KMS-11 (cell line): Measurements from ENCODE around the gene BICDL1.
"Not testable (repeated sequence)": the region's sequence is repeated elsewhere in the genome, so short reads cannot be mapped to it uniquely, and the experiment has no call there.

ENCODE experiments used
- H2AFZ ChIP-seq: fragments of 200-600 bp; sonication (generic); 2 replicates; pipeline ENCODE4 v1.6.1; 2016; ENCODE audit warnings: antibody characterized with exemption, mixed run types, low read depth
- H3K27ac ChIP-seq: fragments of 200-600 bp; sonication (generic); 2 replicates; pipeline ENCODE4 v1.6.1; 2016; ENCODE audit warnings: mild to moderate bottlenecking, mixed run types
- H3K27me3 ChIP-seq: fragments of 200-600 bp; sonication (generic); 2 replicates; pipeline ENCODE4 v1.6.1; 2017; ENCODE audit warnings: mild to moderate bottlenecking, low read depth, mixed run types, moderate library complexity; ENCODE audit not compliant: insufficient read depth
- H3K36me3 ChIP-seq: fragments of 200-600 bp; sonication (generic); 2 replicates; pipeline ENCODE4 v1.6.1; 2017; ENCODE audit warnings: mild to moderate bottlenecking, mixed run types; ENCODE audit not compliant: insufficient read depth
- H3K4me1 ChIP-seq: fragments of 200-600 bp; sonication (generic); 2 replicates; pipeline ENCODE4 v1.6.1; 2016; ENCODE audit warnings: mild to moderate bottlenecking, low read depth, mixed run types; ENCODE audit not compliant: poor library complexity, severe bottlenecking
- H3K4me2 ChIP-seq: fragments of 200-600 bp; sonication (generic); 2 replicates; pipeline ENCODE4 v1.7.0; 2016; ENCODE audit warnings: mild to moderate bottlenecking, mixed run types
- H3K4me3 ChIP-seq: fragments of 200-600 bp; sonication (generic); IDR thresholded peaks from 2 replicates; pipeline ENCODE4 v1.6.1; 2017; ENCODE audit warnings: low read depth, low read length, mixed read lengths; ENCODE audit not compliant: insufficient read depth
- H3K79me2 ChIP-seq: fragments of 200-600 bp; sonication (generic); 2 replicates; pipeline ENCODE4 v1.6.1; 2016; ENCODE audit warnings: low read depth, mixed run types; ENCODE audit not compliant: insufficient read depth
- H3K9ac ChIP-seq: fragments of 200-600 bp; sonication (generic); 2 replicates; pipeline ENCODE4 v1.6.1; 2016; ENCODE audit warnings: mild to moderate bottlenecking, mixed run types
- H4K20me1 ChIP-seq: fragments of 200-600 bp; sonication (generic); 2 replicates; pipeline ENCODE4 v1.6.1; 2016; ENCODE audit warnings: mild to moderate bottlenecking, mixed run types; ENCODE audit not compliant: insufficient read depth
- CTCF ChIP-seq: fragments of 200-600 bp; sonication (generic); conservative IDR thresholded peaks from 2 replicates; pipeline ENCODE4 v1.6.1; 2017; ENCODE audit warnings: low read depth, mild to moderate bottlenecking, antibody characterized with exemption, low read length, moderate library complexity, mixed read lengths

The BICDL1 gene

GRCh38 chr12:120041386-120042231, 52.6 kb downstream of the BICDL1 start:
- no peak overlapping the region for H2AFZ ChIP-seq
- no peak overlapping the region for H3K9ac ChIP-seq
- no peak overlapping the region for H3K4me3 ChIP-seq
- H3K36me3 ChIP-seq = no peaks in the 10 kb centered on the region
- no peak overlapping the region for H3K27ac ChIP-seq
- no peaks in the 10 kb centered on the region for H3K27me3 ChIP-seq
- no peaks in the 10 kb centered on the region for H3K79me2 ChIP-seq
- TF ChIP-seq CTCF = no peak
- no peaks in the 10 kb centered on the region for H3K4me1 ChIP-seq
- no peaks in the 10 kb centered on the region for H4K20me1 ChIP-seq
- no peak overlapping the region for H3K4me2 ChIP-seq

GRCh38 chr12:120045367-120045766, 56.3 kb downstream of the BICDL1 start:
- H3K79me2 ChIP-seq, H4K20me1 ChIP-seq, H2AFZ ChIP-seq, H3K27ac ChIP-seq, H3K4me2 ChIP-seq, H3K4me1 ChIP-seq, H3K4me3 ChIP-seq, H3K27me3 ChIP-seq, H3K36me3 ChIP-seq, H3K9ac ChIP-seq: not testable (repeated sequence)

- H3K9ac ChIP-seq = no peak overlapping the region
- H3K27me3 ChIP-seq = no peaks in the 10 kb centered on the region
- H3K4me1 ChIP-seq = no peaks in the 10 kb centered on the region
- H3K36me3 ChIP-seq = no peaks in the 10 kb centered on the region
- no peaks in the 10 kb centered on the region for H3K79me2 ChIP-seq
- TF ChIP-seq CTCF = no peak
- H4K20me1 ChIP-seq = no peaks in the 10 kb centered on the region
- no peak overlapping the region for H3K4me3 ChIP-seq
- H3K4me2 ChIP-seq = no peak overlapping the region
- no peak overlapping the region for H2AFZ ChIP-seq
- H3K27ac ChIP-seq = no peak overlapping the region
These were observed 58.0 kb downstream of the BICDL1 start for GRCh38 chr12:120047072-120047471.

GRCh38 chr12:120048263-120048662, 59.2 kb downstream of the BICDL1 start:
- TF ChIP-seq CTCF = no peak
- Histone ChIP-seq H3K4me1 (no peaks in the 10 kb centered on the region), H3K9ac (no peak overlapping the region), H3K79me2 (no peaks in the 10 kb centered on the region), H4K20me1 (no peaks in the 10 kb centered on the region), H2AFZ (no peak overlapping the region), H3K4me3 (no peak overlapping the region), H3K4me2 (no peak overlapping the region), H3K27me3 (no peaks in the 10 kb centered on the region), H3K27ac (no peak overlapping the region), H3K36me3 (no peaks in the 10 kb centered on the region)

- H2AFZ ChIP-seq = no peak overlapping the region
- no peak overlapping the region for H3K4me3 ChIP-seq
- TF ChIP-seq CTCF = no peak
- H3K79me2 ChIP-seq = no peaks in the 10 kb centered on the region
- H3K4me1 ChIP-seq = no peaks in the 10 kb centered on the region
- H3K4me2 ChIP-seq = no peak overlapping the region
- no peaks in the 10 kb centered on the region for H3K27me3 ChIP-seq
- H4K20me1 ChIP-seq = no peaks in the 10 kb centered on the region
- H3K9ac ChIP-seq = no peak overlapping the region
- H3K36me3 ChIP-seq = no peaks in the 10 kb centered on the region
- H3K27ac ChIP-seq = no peak overlapping the region
These were observed 60.4 kb downstream of the BICDL1 start for GRCh38 chr12:120049426-120049825.
